Measurements from ENCODE around the gene ANTXR1.

GRCh38 chr2:69177785-69178636 is 165.0 kb downstream of the ANTXR1 start:
- TF ChIP-seq, protein P1, sequence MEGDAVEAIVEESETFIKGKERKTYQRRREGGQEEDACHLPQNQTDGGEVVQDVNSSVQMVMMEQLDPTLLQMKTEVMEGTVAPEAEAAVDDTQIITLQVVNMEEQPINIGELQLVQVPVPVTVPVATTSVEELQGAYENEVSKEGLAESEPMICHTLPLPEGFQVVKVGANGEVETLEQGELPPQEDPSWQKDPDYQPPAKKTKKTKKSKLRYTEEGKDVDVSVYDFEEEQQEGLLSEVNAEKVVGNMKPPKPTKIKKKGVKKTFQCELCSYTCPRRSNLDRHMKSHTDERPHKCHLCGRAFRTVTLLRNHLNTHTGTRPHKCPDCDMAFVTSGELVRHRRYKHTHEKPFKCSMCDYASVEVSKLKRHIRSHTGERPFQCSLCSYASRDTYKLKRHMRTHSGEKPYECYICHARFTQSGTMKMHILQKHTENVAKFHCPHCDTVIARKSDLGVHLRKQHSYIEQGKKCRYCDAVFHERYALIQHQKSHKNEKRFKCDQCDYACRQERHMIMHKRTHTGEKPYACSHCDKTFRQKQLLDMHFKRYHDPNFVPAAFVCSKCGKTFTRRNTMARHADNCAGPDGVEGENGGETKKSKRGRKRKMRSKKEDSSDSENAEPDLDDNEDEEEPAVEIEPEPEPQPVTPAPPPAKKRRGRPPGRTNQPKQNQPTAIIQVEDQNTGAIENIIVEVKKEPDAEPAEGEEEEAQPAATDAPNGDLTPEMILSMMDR (conservative IDR thresholded peaks at IDR 0.05; ENCODE audit: low read length): no peak
- no peak for TF ChIP-seq EZH2phosphoT487 (IDR thresholded peaks at IDR 0.05; ENCODE audit: borderline replicate concordance)
